Natural killer cell (primary cell): Measurements from ENCODE around the gene POTEI. TPM values are rescaled to one million over a fixed set of nuclear protein-coding genes. Genes with fewer than 3 reads are reported as not detected.
A peak's percentile ranks its signal among the peaks of the same experiment; 100 is the strongest.
"Not testable (repeated sequence)": the region's sequence is repeated elsewhere in the genome, so short reads cannot be mapped to it uniquely, and the experiment has no call there.

Source experiments
- ATAC-seq, 3 donors: fragments of 150-1000 bp in 2 of 3; fragments of 200-7000 bp in 1 of 3; cut with Tn5 transposase; 1 replicate in 1 of 3; 2 replicates in 2 of 3; pipeline ENCODE4 v1.10.0; 2021; ENCODE audit warnings: mild to moderate bottlenecking in 2 of 3, moderate library complexity in 2 of 3
- DNase-seq, 2 donors: peaks; one replicate each; pipeline versions ENCODE4 v3.0.0 to v3.0.0-alpha.2; 2013 to 2021; ENCODE audit warnings: mixed read lengths in 1 of 2
- H3K27ac ChIP-seq: one replicate; pipeline ENCODE4 v1.5.1; 2013; ENCODE audit warnings: mild to moderate bottlenecking, low read length
- H3K27me3 ChIP-seq: one replicate; pipeline ENCODE4 v1.6.1; 2013; ENCODE audit warnings: low read length; ENCODE audit not compliant: control insufficient read depth, insufficient read depth
- H3K36me3 ChIP-seq: one replicate; pipeline ENCODE4 v1.6.1; 2013; ENCODE audit warnings: low read length; ENCODE audit not compliant: control insufficient read depth, insufficient read depth
- H3K4me1 ChIP-seq: one replicate; pipeline ENCODE4 v1.6.1; 2013; ENCODE audit warnings: low read length; ENCODE audit not compliant: control insufficient read depth, insufficient read depth
- H3K4me3 ChIP-seq: one replicate; pipeline ENCODE4 v1.5.1; 2013; ENCODE audit warnings: low read length
- H3K9me3 ChIP-seq: one replicate; pipeline ENCODE4 v1.6.1; 2013; ENCODE audit warnings: low read length; ENCODE audit not compliant: control insufficient read depth, insufficient read depth
- H3K27ac Mint-ChIP-seq, 2 donors: one replicate each; pipeline ENCODE4 v1.8.0; 2022; ENCODE audit warnings: mild to moderate bottlenecking in 2 of 2, mixed read lengths in 2 of 2, moderate library complexity in 1 of 2
- H3K27me3 Mint-ChIP-seq, 2 donors: one replicate each; pipeline ENCODE4 v1.8.0; 2022; ENCODE audit warnings: low read depth in 2 of 2, mixed read lengths in 2 of 2
- H3K36me3 Mint-ChIP-seq: one replicate; pipeline ENCODE4 v1.8.0; 2022; ENCODE audit warnings: mixed read lengths
- H3K4me1 Mint-ChIP-seq, 2 donors: one replicate each; pipeline ENCODE4 v1.8.0; 2022; ENCODE audit warnings: mixed read lengths in 2 of 2
- H3K4me3 Mint-ChIP-seq: one replicate; pipeline ENCODE4 v1.8.0; 2022; ENCODE audit warnings: mild to moderate bottlenecking, moderate library complexity, mixed read lengths
- H3K9me3 Mint-ChIP-seq, 2 donors: one replicate each; pipeline ENCODE4 v1.8.0; 2022; ENCODE audit warnings: mixed read lengths in 2 of 2
- WGBS: methylation state at CpG from one replicate; pipeline ENCODE4 v1.1.7; 2013; ENCODE audit warnings: missing lambda C conversion rate; ENCODE audit not compliant: insufficient coverage; 5-methylcytosine and 5-hydroxymethylcytosine counted together
- intact Hi-C: fragments of 100-400 bp; cut with micrococcal nuclease; formaldehyde crosslinking; loops from one replicate; pipeline ENCODE4 v1.14.2; 2022
- total RNA-seq, 4 donors: library from RNA; stranded (reverse); fragments of 120-200 nt in 1 of 4; gene quantifications; one replicate each; pipeline versions ENCODE4 v1.2.3 to v1.2.4, GENCODE V29; 2013 to 2022

The POTEI gene
- total RNA-seq, 3 donors from 2014 or later (not counting 1 experiment from before 2014, with no cell fraction given) = not detected

DNA sequence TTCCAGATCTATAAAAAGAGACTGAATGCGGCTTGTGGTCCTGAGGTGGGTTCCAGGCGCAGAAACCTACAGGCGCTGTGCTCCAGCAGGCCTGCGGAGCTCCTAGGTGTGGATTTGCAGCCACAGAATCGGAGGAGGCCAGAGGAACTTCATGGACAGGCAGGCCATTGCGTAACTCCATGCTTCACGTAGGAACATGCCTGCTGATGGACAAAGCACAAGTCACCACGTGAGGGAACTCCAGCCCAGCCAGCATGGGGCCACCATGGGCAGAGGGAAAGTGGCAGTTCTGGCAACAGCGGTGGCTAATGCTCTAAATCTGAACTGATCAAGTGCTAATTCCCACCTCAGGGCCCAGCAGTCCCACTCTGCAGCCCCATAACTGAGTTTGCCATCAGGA, 29.1 kb upstream of the POTEI start:
- H3K9me3 Mint-ChIP-seq, H3K4me1 ChIP-seq, ATAC-seq, H3K27me3 ChIP-seq, DNase-seq, H3K27ac ChIP-seq, H3K36me3 Mint-ChIP-seq, H3K9me3 ChIP-seq, intact Hi-C loops, H3K27ac Mint-ChIP-seq, H3K4me3 ChIP-seq, H3K4me3 Mint-ChIP-seq, H3K27me3 Mint-ChIP-seq, H3K36me3 ChIP-seq, H3K4me1 Mint-ChIP-seq: not testable (repeated sequence)
- WGBS = no CpG with 5 or more reads among the region's 9 CpGs

DNA sequence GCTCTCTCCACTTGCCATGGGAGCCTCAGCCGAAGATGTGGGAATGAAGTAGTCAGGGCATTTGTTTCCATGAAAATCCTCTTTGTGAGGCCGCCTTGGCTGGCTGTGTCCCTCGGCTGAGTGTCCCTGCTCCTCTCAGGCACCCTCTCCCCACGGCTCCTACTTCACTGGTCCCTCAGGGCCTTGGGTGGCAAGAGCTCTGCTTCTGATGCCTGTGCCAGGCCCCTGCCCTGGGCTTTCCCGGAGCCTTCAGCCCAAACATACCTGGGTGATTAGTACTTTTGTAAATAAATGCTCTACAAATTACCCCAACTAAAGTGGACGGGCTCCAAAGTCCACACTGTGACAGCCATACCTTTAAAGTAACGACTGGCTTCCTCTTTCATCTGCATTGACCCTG, 27.5 kb upstream of the POTEI start:
- H3K4me1 ChIP-seq, H3K4me3 ChIP-seq, H3K9me3 Mint-ChIP-seq, H3K27me3 ChIP-seq, H3K27ac ChIP-seq, H3K27ac Mint-ChIP-seq, H3K9me3 ChIP-seq, H3K4me3 Mint-ChIP-seq, H3K36me3 ChIP-seq, H3K36me3 Mint-ChIP-seq, H3K27me3 Mint-ChIP-seq, H3K4me1 Mint-ChIP-seq, intact Hi-C loops, DNase-seq: not testable (repeated sequence)
- ATAC-seq = peak in 1 of 3 donors; percentile 21
- WGBS = no CpG with 5 or more reads among the region's 7 CpGs

DNA sequence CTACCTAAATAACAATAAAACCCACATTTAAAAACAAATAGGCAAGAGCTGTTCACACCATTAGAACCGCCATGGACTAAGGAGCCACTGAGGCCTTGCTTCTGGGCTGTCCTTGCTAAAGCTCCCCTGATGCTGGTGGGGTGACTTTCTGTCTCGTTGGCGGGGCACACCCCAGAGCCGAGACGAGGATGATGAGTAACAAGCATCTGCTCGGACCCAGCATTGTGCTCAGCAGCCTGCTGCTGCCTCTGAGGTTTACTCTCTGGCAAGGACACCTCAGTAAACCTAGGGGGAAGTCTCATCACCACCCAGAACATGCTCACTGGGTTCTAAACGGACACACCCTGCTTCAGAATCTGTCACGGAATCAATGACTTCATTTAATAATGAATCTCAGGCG, 22.5 kb upstream of the POTEI start:
- H3K27ac Mint-ChIP-seq, H3K4me3 ChIP-seq, H3K4me1 ChIP-seq, DNase-seq, H3K9me3 ChIP-seq, H3K27ac ChIP-seq, H3K4me3 Mint-ChIP-seq, H3K9me3 Mint-ChIP-seq, H3K27me3 ChIP-seq, H3K36me3 ChIP-seq, H3K36me3 Mint-ChIP-seq, H3K4me1 Mint-ChIP-seq, H3K27me3 Mint-ChIP-seq, intact Hi-C loops: not testable (repeated sequence)
- WGBS = no CpG with 5 or more reads among the region's 9 CpGs
- peak; percentile 25 to 60 (median 47) for ATAC-seq

DNA sequence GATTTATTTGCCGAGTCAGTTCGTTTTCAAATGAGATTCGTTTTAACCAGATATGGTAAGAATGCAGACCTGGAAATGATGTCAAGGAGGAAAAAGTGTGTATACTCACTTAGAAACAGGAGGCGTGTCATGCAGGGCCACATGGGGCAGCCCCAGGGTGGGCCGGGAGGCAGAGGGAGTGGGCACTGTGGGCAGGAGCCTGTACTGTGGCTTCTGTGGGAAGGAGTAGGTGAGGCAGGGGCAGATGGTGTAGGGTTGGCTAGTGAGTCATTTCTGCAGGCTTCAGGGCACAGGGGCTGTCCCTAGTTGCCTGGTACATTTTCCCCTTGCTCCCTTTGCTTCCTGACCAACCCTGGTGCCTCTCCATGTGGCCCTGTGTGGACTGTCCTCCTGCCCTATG, 22.1 kb upstream of the POTEI start:
- peak; percentile 55 to 76 (median 73) for ATAC-seq
- H3K9me3 ChIP-seq, H3K4me3 ChIP-seq, intact Hi-C loops, H3K27ac Mint-ChIP-seq, H3K27me3 ChIP-seq, H3K27me3 Mint-ChIP-seq, H3K36me3 Mint-ChIP-seq, H3K36me3 ChIP-seq, H3K4me3 Mint-ChIP-seq, H3K27ac ChIP-seq, H3K4me1 ChIP-seq, H3K9me3 Mint-ChIP-seq, DNase-seq, H3K4me1 Mint-ChIP-seq: not testable (repeated sequence)
- WGBS = no CpG with 5 or more reads among the region's 5 CpGs

DNA sequence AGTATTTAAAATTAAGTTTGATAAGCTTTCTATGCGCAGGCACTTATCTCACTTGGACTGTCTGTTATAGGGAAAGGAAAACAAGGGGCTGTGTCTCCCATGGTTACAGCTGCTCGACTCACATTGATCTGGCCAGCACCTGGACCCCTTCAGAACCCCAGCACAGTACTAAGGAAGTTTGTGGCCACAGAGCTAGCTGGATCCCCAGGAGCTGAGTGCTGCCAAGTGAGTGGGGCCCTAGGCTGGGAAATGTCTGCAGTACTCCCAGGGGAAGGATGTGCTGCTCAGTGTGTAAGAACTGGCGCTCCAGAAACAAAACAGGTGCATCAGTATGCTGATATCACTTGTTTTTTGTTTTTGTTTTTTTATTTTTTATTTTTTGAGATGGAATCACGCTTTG, 21.1 kb upstream of the POTEI start:
- H3K27me3 ChIP-seq, intact Hi-C loops, H3K27ac ChIP-seq, ATAC-seq, H3K9me3 Mint-ChIP-seq, H3K4me3 Mint-ChIP-seq, DNase-seq, H3K36me3 ChIP-seq, H3K27me3 Mint-ChIP-seq, H3K4me1 Mint-ChIP-seq, H3K4me1 ChIP-seq, H3K36me3 Mint-ChIP-seq, H3K9me3 ChIP-seq, H3K4me3 ChIP-seq, H3K27ac Mint-ChIP-seq: not testable (repeated sequence)
- no CpG with 5 or more reads among the region's 4 CpGs for WGBS

DNA sequence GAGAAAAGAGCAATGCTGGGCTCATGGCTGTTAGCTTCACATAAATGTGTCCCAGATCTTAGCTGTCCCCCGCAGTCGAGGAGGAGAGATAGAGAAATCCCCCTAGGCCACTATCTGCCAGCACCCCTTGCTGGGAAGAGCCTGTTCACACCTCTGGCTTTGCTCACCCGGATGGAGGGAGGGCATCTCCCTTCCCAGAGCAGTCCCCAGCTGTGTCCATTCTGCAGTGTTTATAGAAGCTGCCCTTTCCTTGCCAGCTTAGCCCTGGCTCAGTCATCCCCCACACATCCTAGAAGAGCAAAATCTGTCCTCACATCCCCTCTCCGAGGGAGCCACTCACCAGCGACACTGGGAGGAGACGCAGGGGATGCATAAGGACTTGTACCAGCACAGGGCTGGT, 20.4 kb upstream of the POTEI start:
- H3K27me3 Mint-ChIP-seq, H3K9me3 ChIP-seq, H3K27ac ChIP-seq, H3K27ac Mint-ChIP-seq, H3K36me3 ChIP-seq, H3K4me3 ChIP-seq, ATAC-seq, H3K4me1 Mint-ChIP-seq, H3K4me1 ChIP-seq, H3K9me3 Mint-ChIP-seq, H3K27me3 ChIP-seq, intact Hi-C loops, DNase-seq, H3K4me3 Mint-ChIP-seq, H3K36me3 Mint-ChIP-seq: not testable (repeated sequence)
- WGBS = no CpG with 5 or more reads among the region's 6 CpGs

DNA sequence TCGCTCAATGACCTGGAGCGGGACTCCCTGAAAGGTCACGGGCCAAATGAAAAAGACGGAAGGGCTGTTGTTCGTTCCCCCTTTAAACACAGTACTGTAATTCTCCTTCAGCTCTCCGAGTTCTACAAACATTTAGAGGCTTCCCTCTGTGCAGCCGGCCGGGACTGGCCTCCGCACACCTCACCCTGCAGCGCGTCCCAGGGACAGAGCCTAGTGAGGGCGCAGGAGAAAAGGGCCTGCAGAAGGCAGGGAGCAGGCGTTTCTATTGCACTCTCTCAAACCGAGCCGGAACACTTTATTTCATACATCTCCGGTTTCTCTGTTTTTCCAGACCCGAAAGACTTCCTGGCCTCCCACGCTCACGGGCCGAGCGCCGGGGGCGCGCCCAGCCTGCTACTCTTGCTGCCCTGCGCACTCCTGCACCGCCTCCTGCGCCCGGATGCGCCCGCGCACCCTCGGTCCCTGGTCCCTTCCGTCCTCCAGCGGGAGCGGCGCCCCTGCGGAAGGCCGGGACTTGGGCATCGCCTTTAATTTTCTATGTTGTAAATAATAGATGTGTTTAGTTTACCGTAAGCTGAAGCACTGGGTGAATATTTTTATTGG, 18.3 kb upstream of the POTEI start:
- DNase-seq, H3K27me3 ChIP-seq, H3K36me3 ChIP-seq, H3K9me3 Mint-ChIP-seq, H3K4me1 ChIP-seq, intact Hi-C loops, H3K9me3 ChIP-seq, H3K27ac ChIP-seq, H3K27ac Mint-ChIP-seq, H3K4me3 Mint-ChIP-seq, H3K4me3 ChIP-seq, H3K36me3 Mint-ChIP-seq, H3K27me3 Mint-ChIP-seq, H3K4me1 Mint-ChIP-seq: not testable (repeated sequence)
- WGBS = no CpG with 5 or more reads among the region's 40 CpGs
- ATAC-seq = peak in 2 of 3 donors; percentile 26 to 71

DNA sequence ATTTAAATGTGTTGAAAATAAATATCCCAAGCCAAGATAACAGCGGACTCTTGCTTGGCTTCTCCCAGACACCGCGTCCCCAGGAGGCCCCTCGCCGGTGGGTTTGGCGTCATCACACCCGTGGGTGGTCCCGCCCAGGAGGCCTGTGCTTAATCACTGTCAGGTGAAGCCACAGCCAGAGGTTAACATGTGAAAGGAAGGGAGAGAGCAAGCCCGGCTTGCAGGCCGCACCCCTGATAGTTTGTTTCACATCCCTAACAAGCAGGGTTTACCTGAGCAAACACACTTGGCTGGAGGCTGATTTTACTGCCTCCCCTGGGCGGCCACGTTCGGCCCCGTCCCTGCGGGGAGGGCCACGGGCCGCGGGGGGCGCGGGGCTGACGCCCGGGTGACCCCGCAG, 13.3 kb upstream of the POTEI start:
- peak in 1 of 3 donors; percentile 51 for ATAC-seq
- WGBS = no CpG with 5 or more reads among the region's 23 CpGs

More for the DNA sequence above, 13.3 kb upstream of the POTEI start:
- H3K4me1 Mint-ChIP-seq, H3K27me3 Mint-ChIP-seq, DNase-seq, H3K36me3 ChIP-seq, intact Hi-C loops, H3K4me1 ChIP-seq, H3K36me3 Mint-ChIP-seq, H3K27me3 ChIP-seq, H3K4me3 Mint-ChIP-seq, H3K27ac Mint-ChIP-seq, H3K27ac ChIP-seq, H3K4me3 ChIP-seq, H3K9me3 Mint-ChIP-seq, H3K9me3 ChIP-seq: not testable (repeated sequence)
